Activated T-helper 9 cell treated with anti-CD3 and anti-CD28 coated beads, Interleukin-2, amount 50 U/mL, for 16 hours (primary cell): ENCODE data around the gene CBX4.

Experiments used
- DNase-seq: peaks from one replicate; pipeline ENCODE4 v3.0.0-alpha.2; 2020; ENCODE audit warnings: low read depth

CBX4 gene

DNA sequence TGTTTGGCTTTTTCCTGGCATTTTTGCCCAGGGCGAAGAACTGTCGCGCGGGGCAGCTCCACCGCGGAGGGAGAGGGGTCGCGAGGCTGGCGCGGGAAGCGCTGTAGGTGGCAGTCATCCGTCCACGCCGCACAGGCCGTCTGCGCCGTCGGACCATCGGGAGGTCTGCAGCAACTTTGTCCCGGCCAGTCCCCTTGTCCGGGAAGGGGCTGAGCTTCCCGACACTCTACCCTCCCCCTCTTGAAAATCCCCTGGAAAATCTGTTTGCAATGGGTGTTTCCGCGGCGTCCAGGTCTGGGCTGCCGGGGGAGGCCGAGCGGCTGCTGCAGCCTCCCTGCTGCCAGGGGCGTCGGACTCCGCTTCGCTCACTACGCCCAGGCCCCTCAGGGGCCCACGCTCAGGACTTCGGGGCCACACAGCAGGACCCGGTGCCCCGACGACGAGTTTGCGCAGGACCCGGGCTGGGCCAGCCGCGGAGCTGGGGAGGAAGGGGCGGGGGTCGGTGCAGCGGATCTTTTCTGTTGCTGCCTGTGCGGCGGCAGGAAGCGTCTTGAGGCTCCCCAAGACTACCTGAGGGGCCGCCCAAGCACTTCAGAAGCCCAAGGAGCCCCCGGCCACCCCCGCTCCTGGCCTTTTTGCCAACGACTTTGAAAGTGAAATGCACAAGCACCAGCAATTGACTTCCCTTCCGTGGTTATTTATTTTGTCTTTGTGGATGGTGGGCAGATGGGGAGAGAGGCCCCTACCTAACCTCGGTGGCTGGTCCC, 2.3 kb upstream of the CBX4 start:
- DNase-seq = no peak

DNA sequence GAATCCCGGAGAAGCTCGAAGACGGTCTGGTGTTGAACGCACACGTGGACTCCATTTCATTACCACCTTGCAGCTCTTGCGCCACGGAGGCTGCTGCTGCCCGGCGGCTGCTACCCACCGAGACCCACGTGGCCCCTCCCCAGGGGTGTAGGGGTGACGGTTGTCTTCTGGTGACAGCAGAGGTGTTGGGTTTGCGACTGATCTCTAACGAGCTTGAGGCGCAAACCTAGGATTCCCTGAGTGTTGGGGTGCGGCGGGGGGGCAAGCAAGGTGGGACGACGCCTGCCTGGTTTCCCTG, 1.7 kb upstream of the CBX4 start:
- DNase-seq = no peak

DNA sequence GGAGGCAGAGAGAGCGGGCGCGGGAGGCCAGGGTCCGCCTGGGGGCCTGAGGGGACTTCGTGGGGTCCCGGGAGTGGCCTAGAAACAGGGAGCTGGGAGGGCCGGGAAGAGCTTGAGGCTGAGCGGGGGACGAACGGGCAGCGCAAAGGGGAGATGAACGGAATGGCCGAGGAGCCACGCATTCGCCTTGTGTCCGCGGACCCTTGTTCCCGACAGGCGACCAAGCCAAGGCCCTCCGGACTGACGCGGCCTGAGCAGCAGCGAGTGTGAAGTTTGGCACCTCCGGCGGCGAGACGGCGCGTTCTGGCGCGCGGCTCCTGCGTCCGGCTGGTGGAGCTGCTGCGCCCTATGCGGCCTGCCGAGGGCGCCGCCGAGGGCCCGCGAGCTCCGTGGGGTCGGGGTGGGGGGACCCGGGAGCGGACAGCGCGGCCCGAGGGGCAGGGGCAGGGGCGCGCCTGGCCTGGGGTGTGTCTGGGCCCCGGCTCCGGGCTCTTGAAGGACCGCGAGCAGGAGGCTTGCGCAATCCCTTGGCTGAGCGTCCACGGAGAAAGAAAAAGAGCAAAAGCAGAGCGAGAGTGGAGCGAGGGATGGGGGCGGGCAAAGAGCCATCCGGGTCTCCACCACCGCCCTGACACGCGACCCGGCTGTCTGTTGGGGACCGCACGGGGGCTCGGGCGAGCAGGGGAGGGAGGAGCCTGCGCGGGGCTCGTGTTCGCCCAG, 1.2 kb upstream of the CBX4 start:
- DNase-seq = no peak

DNA sequence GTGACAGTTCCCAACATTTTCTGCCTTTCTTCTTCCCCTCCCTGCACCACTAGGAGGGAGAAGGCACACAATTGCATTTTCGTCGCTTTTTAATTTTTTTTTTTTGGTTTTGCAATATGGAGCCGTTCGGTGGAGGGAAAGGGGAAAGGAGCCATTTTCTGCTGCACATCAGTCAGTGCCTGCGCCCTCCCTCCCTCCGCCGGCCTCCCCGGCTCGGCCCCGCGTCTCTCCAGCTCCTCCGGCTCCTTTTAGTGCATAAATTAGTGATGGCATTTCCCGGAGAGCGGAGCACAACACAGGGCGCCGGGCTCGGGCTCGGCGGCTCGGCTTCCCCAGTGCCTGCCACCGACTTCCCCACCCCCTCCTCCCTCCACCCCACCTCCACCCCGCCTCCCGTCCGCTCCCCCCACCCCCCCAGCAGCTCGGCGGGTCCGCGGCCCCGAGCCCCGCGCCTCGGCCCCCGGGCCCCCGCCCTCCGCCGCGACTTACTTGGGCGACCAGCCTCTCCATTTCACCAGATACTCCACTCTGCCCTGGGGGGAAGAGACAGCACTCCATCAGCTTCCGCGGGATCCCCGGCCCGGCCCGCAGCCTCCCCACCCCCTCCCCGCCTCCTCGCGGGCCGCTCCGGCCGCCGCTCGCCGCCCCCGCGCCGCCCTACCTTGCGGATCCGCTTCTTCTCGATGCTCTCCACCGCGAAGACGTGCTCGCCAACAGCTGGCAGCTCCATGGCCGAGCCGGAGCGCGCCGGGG, 542 bp downstream of the CBX4 start:
- no peak for DNase-seq

DNA sequence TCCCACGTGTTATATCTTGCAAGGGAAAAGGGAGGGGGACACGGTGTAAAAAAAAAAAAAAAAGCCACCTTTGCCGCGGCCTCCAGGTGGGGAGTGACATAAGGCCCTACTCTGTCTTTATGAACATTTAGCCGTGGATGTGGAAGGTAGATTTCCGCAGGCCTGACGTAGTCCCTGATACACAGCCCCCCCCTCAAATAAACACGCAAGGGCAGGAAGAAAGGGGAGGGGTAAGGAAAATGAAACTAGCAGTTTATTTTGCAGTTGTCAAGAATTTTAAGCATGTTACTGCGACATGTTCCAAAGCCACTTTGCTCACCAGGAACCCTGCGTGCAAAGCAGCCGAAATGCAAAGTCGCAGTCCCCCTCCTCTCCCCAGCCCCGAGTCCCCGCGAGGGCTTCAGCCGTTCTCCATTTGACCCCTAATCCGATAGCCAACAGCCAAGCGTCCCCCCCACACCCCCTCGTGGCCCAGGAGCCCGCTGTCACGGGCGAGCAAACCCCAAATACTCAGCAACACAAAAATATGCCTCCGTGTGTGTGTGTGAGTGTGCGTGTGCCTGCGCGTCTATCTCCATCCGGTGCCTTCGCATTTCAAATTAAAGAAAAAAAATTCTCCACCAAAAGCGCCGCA, 1.2 kb downstream of the CBX4 start:
- DNase-seq = no peak

DNA sequence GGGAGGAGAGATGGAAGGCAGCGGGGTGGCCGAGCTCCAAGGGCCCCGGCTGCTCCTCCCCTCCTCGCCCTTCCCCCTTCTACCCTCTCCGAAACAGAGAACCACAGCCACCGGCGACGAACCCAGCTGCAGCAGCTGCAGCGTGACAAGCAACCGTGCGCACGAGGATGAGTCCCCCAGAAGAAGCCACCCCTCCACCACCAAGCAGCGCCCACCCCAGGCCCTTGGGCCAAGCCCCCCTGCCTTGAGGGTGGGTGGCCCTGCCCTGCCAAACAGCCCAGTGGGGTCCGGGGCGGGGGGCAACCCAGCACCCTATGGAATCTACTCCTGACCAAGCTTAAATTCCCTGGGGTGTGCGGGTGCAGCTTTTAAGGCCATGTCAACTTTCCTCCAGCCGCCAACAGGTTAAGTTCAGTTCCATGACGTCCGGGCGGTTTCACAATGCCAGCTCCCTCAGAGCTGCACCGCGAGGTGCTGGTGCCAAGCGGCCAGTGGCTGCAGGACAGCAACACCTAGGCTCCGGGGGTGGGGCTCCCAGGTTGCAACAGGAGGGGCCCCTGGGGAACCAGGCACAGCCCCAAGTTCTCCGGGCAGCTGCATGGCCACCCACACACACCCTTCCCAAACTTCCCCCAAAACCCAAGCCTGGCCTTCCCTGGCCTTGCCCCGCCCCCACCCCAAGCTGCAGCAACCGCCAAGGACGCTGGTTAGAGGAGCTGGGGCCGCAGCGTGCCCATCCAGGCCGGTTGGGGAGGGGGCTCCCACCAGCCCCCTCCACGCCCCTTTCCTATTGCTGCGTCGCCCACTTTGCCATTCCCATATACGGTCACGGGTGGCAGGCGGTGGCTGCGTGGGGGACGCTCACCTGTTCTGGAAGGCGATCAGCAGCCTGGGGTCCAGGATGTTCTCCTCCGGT, 2.0 kb downstream of the CBX4 start:
- DNase-seq = no peak

DNA sequence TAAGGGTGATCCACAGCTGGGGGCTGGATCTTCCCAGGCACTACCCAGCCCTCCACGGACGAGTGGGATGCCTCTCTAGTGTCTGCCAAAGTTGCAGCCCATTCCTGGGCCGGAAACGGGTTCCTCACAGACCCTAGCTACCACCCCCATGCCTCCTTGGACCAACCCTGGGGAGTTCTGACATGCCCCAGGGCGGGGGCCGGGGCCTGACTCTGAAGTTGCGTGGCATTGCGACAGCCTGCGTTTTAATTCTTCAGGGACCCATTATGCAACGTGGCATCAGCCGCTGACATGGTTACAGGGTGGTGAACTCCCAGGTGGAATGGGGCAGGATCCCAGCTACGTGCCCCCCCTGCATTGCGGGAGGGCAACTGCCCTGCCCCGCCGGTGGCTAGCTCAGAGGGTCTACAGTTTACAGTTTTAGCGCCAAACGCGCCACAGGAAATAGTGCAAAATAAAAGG, 2.7 kb downstream of the CBX4 start:
- no peak for DNase-seq

DNA sequence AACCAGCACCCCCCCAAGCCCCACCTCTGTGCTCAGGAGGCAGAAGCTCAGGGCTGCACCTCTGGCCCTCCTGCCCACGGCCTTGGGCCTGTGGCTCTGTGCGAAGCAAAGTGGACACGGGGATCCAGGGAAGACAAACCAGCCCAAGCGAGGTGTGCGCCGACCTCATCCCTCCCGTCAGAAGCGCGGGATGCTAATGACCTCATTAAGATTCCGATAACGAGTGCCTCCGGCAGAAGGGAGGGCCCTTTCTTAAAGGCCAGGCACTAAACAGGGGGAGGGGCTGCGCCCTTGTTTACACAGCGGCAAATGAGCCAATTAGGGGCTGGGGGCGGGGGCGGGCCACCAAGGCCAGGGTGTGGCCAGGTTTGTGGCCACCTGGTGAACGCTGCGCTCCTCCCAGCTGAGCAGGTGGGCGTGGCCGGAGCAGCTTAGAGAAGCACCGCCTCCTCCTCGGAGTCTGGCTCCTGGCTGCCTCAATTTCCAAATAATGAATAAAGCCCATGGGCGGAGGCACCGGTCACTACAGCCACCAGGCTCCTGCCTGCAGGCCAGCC, 3.2 kb downstream of the CBX4 start:
- no peak for DNase-seq

DNA sequence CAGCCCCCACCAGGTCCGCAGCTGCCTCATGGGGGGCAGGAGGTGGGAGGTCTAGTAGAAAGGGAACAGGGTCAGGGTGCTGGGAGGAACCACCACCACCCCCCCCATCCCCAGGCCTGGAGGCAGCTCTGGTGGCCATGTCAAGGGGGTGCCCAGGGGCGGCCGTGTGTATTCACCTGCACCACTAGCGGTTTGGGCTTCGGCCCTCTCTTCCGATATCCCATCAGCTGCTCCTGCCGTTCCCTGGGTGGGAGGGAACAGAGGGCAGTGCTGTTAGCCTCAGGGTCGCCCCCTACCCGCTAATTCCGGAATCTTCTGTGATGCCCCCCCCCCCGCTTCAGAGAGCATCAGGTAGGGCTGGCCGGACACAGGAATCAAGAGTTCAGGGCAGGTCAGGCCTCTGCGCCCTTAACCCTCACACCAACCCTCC, 3.8 kb downstream of the CBX4 start:
- no peak for DNase-seq

DNA sequence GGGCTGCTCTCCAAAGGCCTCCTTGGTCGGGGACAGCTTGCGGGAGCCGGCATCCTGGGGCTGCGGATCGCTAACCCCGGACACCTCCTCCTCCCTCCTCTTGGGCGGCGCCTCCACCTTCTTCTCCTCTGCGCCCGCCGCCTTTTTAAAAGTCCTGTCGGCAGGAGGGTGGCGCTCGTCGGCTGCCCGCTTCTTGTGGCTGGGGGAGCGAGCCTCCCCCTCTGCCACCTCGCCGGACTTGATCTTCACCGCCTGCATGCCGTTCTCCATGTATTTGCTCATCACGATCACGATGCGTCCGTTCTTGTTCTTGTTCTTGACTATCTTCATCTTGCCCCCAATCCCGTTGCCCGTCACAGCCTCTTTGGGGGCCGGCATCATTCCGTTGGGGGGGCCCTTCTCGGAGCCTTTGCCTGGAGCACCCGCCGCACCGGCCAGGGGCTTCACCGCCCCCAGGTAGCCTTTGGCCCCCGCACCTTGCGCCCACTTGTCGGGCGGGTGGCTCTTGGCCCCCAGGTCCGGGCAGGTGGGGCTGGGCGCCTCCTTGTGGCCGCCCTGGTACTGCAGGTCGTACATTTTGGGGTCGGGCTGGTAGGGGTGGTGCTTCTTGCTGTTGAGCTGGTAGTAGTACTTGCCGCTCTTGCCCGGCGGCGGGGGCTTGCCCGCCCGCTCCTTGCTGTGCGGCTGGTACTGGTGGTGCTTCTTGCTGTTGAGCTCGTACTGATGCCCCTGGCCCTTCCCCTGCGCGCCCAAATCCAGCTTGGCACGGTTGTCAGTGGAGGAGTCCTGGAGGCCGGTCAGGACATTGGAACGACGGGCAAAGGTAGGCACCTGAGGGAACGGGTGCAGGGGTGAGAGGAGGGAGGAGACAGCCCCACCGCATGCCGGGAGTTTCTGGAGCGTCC, 4.4 kb downstream of the CBX4 start:
- no peak for DNase-seq

DNA sequence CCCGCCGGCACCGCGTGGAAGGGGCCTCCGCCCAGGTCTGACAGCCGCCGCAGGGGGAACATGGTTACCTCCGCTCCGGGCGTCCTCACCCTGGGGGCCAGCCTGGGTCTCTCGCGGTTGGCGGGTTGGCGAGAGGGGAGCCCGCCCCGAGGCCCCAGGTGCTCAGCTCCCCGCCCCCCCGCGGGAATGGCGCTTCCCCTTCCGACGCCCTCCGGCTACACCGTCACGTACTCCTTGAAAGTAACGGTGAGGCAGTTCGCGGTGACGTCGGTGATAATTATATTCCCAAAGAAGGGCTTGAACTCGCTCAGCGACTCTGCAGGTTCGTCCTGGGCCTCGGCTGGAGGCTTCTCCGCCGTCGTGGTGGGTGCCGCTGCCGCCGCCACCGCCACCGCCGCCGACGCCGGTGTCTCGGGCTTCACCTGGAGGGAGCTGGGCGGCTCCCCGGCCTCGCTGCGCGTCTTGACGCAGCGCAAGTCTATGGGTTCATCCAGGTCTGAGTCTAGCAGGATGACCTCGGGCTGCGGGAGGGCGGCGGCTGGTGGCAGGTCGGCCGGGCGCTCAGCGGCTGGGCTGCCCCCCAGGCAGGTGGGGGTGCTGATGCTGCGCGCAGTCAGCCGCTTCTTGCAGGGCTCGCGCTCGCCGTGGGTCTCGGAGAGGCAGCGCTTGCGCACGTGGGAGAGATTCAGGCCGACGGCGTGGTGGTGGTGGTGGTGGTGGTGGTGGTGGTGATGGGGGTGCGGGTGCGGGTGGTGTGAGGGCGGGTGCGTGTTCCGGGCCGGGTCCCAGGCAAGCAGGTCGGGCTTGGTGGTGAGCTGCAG, 5.3 kb downstream of the CBX4 start:
- DNase-seq = no peak

DNA sequence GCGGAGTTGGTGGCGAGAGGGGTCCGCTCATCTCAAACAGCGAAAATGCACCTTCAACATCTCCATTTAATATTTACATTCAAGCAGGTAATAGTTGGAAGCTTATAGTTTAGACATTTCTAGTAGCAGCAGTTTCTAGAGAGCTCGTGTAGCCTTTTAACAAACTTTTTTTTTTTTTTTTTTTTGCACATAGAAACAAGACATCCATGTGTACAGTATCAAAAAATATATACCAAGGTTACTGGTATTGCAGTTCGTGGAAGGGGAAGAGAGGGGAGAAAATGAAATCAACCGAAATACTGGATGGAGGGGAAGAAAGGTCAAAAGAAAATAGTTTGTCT, 6.2 kb downstream of the CBX4 start:
- DNase-seq = no peak

DNA sequence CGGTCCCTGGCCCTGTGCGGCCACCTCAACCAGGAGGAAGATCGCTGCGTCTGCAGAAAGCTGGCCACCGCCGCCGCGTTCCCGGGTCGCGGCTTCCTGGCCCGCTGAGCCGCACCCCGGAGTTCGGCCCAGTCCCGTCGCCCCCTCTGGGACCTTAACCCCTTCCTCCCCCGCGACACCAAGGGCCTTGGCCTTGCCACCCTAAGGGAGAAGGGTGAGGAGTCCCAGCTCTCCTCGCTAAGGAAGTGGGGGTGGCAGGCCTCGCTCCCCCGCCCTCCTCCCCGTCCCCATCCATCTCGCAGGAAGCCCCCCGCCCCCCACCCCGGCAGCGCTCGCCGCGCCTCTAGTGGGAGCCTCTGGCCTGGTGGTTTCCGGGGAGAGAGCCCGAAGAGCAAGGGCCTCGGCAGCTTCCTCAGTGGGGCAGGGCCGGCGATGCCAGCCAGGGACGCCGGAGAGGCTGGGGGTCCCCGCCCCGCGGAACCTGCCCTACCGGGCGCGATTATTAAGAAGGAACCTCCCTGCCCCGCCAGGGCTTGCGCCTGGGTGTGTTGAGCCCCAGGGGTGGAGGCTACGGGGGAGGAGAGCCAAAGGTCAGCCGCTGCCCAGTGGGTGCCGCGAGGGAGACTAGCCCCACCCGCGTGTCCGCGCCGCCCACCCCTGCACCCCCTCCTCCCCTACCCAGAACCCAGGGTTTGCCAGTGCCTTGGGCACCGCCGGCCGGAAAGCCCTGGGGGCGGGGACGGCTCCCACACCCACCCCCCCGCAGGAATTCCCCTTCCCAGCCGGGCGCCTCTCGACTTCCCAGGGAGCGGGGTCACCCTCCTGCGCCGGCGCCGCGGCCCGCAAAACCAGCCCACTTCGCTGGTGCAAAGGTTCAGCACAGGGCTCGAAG, 6.8 kb downstream of the CBX4 start:
- DNase-seq = no peak

DNA sequence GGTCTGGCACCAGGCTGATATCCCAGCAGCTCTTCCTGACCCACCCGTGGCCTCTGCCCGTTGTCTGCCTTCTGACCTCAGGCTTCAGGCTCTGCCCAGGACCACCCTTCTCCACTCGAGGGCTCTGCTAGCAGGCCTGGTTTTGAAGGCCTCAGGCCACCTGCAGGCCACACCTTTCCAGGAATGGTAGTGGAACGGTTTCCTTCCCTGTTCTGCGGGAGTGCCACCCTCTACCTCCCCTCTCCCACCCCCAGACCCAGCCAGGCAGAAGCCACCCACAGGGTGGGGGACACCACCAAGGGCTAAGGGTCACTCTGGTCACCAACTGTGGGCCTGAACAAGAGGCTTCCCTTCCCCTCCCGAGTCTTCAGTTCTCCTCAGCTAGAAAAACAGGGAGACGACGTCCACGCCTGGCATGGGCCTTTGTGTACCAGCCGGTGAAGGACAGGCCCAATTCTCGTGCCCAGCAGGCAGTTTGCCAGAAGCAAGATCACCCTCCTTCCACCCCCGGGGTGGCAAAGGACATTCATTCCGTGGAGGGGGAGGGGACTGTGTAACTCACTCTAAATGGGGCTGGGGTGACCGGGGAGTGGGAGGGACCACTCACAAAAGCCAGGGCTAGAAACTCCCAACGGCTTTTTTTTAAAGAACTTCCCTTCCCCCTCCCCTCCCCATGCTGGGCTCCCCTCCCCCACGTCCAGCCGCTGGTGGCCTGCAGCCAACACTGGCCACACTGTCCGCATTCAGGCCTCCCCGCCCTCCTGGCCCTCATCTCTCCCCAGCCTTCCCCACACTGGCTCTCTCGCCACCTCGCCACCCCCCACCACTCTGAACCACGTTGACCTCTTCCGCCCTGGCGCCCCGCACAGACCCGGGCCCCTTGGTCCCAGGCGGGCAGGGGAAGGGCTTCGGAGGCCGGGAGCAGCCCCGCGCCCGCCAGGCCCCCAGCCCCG, 7.7 kb downstream of the CBX4 start:
- no peak for DNase-seq

DNA sequence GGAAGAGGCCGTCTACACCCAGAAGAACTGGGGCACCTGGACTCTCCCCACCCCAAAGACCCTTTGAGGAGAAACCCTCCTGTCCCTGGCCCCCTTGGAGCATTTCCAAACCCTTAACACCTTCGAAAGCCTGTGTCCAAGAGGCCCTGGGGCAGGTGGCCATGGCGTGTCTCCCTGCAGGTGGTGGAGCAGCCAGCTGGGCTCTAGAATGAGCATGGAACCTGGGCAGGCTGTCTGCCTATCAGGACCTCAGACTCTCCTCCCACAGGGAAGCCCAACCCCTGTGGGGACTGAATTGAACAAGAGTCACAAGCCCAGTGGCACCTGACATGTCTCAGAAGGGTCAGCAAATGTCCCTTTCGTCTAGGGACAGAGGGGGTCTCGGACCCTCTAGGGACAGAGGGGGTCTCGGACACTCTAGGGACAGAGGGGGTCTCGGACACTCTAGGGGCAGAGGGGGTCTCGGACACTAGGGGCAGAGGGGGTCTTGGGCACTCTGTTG, 8.4 kb downstream of the CBX4 start:
- no peak for DNase-seq

DNA sequence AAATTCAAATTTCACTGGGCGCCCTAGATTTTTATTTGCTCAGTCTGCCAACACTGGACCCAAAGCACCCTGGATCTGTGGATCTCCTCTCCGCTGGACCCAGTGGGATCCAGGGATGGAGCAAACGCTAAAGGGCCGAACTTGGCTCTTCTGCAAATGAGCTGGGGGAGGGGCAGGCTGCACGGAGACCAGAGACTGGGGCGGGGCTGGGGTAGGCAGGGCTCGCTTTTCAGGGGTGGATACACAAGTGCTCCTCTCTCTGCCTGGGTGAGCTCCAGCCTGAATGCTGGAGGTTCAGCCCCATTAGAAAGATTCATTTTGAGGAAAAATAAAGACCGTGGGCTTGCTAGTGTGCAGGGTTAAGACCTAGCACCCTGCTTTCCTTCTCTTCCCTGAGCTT, 8.9 kb downstream of the CBX4 start:
- DNase-seq = no peak

DNA sequence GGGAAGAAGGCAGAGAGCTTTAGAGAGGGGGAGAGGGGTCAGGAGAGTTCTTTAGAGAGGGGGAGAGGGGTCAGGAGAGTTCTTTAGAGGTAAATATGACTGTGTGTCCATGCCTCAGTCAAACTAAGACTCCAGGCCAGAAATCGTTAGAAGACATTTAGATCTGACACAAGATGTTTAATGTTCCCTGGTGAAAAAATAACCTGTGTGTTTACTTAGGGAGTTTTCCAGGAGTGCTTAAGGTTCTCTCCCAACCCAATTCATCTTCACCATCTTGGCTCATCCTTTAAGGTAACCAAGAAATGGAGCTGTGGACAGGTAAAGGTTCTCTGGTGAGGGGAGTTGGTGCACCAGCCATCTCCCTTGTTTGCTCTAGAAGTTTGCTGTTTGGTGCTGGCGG, 9.8 kb downstream of the CBX4 start:
- DNase-seq = no peak
